Stimulated activated CD4-positive, alpha-beta T cell treated with anti-CD3 and anti-CD28 coated beads, Interleukin-1b, Interleukin-23, amount 100 ng/mL, for 1 hour (primary cell): ENCODE results near the gene EPDR1.

Experiments
- DNase-seq, 2 donors: peaks; one replicate each; pipeline ENCODE4 v3.0.0-alpha.2; 2020; ENCODE audit warnings: low read depth in 2 of 2

The EPDR1 gene

GRCh38 chr7:37977243-37977642, 56.8 kb downstream of the EPDR1 start:
- DNase-seq, result no peak

DNA sequence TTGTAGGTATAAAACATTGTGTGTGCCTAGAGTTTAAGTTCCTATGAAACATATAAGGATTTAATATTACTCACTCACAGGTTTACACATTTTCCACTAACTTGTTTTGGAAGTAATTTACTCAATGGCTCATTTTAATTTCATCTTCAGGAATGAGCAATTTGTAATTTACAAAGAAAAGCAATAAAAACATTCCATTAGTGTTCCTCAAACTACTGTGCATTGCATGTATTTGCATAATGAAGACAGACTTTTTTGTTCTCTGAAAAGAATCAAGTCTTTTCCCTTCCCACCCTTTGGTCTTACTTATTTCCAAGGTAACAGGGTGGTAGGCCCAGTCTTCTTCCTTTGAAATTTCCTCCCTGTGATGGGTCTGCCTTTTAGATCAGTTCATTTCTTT, 61.2 kb downstream of the EPDR1 start:
- DNase-seq, result no peak

- no peak for DNase-seq
These were observed 62.0 kb downstream of the EPDR1 start for GRCh38 chr7:37982423-37982822.

DNA sequence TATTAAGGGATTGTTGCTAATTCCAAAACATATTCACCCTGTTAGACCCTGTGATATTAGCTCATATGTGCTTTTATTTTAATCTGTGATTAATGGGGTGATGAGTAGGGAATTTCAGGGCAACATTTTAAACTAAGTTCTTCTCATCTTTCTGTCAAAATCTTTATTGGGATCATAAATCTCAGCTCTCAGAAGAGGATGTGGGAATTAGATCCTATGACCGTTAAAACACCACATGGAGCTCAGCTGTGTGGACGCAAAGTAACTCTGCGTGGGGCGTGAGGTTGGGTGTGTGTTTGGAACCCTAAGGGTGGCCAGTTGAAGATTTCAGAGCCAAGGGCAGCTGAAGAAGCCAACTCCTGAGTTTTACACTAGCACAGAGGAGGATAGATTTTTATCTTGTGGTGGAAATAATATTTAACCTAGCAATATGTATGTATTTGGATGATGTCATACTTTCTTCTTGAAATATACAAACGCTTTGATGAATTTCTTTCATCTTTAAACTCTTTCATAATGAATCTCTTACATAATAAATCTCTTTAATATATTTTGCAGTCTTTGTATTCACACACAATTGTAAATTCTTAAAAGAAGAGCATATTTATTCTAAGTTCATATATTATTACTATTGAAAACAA, 64.4 kb downstream of the EPDR1 start:
- no peak for DNase-seq

- DNase-seq, result no peak
These were observed 66.5 kb downstream of the EPDR1 start for GRCh38 chr7:37986908-37987330.

DNA sequence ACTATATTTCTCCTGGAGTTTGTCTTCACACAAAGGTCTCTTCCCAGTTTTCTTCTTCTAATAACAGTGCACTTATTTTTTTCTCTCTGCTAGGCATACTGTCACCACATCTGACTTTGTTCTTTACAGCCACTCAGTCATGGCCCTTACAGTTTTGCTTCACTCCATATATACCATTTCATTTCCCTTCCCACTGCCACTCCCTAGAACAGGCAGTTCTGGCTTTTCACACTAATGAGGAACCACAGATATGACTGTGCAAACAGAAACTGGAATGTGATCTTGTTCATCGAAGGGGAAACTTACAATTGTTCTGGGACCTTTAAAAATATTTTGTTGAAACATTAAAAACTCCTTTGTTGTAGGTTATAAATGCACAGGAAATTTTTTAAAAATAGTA, 67.3 kb downstream of the EPDR1 start:
- DNase-seq, result no peak

GRCh38 chr7:37988721-37989650, 68.5 kb downstream of the EPDR1 start:
- no peak for DNase-seq

DNA sequence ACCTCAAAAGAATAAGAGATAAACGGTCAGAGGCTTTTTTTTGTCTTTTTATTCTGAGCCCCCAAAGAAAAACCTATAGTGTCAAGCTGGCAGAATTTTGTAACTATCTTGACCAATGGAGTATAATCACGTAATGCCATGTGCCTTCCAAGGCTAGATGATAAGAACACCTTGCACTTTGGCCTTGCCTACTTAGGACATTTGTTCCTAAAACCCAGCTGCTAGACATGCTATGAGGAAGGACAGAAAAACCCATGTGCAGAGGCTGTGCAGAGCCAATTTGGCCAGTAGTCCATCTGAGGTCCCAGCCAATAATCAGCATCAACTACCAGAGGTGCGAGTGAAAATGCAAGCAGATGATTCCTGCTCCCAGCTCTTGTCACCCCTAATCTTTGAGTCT, 69.9 kb downstream of the EPDR1 start:
- no peak for DNase-seq

GRCh38 chr7:37993060-37993501, 72.6 kb downstream of the EPDR1 start:
- no peak for DNase-seq

DNA sequence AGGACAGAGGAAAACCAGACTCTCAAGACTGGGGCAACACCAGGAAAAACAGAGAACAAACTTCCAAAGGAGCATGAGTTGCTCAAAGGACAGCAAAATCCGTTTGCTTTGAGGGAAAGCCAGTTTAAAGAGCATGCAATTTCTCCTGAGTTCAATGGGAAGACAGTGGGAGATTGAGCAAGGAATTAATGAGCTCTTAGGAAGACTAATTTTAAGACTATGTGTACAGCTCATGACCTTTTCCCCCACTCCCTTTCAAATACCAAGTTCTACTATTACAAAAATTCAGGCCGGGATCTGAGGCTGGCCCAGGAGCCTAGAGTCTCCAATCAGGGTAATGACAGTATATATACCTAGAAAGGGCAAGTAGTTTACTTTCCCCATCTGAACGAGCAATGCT, 79.2 kb downstream of the EPDR1 start:
- no peak for DNase-seq

GRCh38 chr7:38000272-38000671, 79.8 kb downstream of the EPDR1 start:
- no peak for DNase-seq
